ENCODE results near the gene RDH13. TPM values are rescaled to one million over a fixed set of nuclear protein-coding genes. Genes with fewer than 3 reads are reported as not detected.
"Not testable (repeated sequence)": the region's sequence is repeated elsewhere in the genome, so short reads cannot be mapped to it uniquely, and the experiment has no call there.

The RDH13 gene
- total RNA-seq, 1 donor from 2014 or later, result 10.9 TPM

DNA sequence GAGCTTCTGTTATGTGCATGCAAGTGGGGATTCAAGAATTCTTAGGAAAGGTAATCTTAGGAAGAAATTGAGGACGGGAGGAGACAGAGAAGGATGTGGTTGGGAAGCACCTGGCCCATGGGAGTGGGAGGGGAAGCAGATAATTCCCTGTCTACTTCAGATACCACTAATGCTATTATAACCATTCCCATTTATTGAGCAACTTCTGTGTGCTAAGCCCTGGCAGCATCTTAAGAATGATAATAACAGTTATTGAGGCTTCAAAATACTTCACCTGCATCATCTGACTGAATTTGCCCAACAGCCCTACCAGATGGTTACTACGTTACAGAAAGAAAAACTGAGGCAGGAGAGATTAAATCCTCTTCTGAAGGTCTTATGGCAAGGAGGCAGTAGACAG is 14.2 kb upstream of the RDH13 start:
- DNase-seq (ENCODE audit: low read depth in 2 of 2), result no peak

DNA sequence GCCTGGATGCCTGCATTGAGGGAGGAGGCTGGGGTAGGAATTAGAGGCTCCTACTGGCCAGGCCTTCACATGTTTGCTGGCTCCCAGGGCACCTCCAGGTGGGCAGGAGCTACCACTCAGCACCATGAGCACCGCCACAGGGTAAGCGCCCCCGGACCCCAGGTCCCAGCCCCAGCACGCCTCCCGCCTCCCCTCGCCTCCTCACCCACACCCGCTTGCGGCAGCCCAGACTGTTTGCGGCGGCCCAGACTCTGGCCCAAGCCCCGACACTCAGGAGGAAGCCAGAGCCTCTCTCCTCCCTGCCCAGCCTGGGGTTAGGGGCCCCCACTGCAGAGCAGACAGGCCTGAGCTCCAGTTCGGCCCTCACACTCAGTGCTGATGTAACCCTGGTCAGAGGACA is 13.4 kb upstream of the RDH13 start:
- no peak for DNase-seq (ENCODE audit: low read depth in 2 of 2)

DNA sequence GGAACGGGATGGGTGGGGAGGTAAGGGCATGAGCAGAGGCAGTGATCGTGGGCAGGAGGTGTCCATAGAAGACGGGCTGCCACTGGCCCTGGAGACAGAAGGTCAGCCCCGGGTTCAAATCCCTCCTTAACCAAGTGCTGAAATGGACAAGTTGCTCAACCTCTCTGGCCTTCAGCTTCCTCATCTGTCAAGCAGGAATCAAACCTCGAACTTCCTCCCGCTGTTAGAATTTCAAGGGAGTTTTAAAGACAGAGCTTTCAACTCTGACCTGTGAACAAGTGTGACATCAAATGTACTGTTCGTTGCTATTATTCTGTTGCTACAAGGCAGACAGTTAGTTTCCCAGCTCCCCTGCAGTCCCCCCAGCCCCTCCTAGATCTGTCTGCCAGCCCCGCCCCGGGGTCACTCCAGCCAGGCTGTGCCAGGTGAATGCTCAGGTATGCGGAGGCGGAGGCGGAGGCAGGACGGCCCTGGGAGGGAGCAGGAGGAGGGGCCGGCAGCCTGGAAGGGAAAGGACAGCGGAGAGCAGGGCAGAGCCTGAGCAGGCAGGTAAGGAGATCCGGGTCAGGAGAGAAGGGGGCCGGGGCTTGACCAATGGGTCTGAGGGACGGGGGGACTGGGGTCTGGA is 12.5 kb upstream of the RDH13 start, which contains the start of gene EPS8L1:
Gene EPS8L1 (plus strand): TSS at position 499 of the 628 bp plus-strand sequence. CDS start 576 bp downstream, outside the sequence.
- DNase-seq (ENCODE audit: low read depth in 2 of 2), result no peak

DNA sequence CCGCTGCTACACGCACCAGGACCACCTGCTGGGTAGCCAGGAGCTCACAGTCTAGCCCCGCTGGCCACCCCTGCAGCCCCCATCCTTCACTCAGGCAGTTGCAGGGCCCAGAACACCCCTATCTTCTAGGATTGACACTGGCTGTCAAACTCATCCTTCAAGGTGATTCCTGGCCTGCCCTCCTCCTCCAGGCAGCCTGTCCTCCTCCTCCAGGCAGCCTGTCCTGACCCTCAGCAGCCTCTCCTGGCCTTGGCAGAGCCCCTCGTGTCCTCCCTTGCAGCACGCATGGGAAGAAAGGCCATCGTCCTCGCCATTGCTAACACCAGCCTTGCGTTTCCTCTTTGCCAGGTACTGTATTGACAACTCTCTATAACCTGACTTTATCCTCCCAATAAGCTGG is 9.0 kb upstream of the RDH13 start:
- DNase-seq (ENCODE audit: low read depth in 2 of 2), result no peak

DNA sequence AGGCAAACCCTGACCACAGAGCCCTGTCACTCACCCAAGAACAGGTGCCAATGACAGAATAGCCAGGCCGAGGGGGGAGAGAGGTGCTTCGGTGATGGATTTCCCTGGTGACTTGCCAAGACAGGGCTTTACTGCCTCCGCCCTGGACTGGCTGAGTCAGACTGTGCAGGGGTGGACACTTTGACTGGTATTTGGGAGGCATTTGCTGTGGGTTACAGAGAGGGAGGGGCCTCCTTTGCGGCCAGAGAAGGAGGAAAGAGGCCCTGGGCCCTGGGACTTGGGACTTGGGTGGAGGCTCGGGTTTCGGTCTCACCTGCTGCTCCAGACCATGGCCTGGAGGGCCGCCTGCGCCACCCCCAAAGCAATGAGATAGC is 8.2 kb upstream of the RDH13 start:
- no peak for DNase-seq (ENCODE audit: low read depth in 2 of 2)

DNA sequence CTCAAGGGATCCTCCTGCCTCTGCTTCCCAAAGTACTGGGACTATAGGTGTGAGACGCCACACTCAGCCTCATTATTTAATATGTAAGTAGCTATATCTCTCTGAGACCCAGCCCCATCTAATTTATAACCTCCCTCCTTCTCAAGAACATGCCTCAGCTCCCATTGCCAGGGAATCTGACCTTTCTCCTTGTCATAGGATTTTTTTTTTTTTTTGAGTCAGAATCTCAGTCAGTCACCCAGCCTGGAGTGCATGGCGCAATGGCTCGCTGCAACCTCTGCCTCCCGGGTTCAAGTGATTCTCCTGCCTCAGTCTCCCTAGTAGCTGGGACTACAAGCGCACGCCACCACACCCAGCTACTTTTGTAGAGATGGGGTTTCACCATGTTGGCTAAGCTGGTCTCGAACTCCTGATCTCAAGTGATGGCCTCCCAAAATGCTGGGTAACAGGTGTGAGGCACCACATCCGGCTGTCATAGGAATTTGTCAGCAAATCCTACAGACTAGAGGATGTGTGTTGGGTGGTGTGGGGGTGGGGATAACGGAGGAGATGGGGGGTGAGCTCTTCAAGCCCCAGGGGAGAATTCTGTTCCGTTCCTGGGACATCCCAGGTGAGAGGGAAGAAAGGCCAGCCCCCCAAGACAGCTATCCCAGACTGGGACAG is 7.6 kb upstream of the RDH13 start:
- no peak for DNase-seq (ENCODE audit: low read depth in 2 of 2)

DNA sequence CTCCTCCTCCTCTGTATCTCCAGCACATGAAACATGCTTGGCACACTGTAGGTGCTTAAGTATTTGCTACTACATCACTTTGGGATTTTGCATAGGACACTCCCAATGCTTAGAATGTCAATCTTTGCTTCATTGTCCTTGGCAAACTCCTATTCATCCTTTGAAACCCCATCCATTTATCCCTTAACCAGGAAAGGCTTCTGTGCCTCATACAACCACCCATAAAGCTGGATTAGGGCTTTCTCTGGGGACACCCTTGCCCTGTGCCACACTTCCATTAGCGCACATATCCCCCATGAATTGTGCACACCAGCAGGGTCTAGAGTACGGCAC is 6.9 kb upstream of the RDH13 start:
- no peak for DNase-seq (ENCODE audit: low read depth in 2 of 2)

DNA sequence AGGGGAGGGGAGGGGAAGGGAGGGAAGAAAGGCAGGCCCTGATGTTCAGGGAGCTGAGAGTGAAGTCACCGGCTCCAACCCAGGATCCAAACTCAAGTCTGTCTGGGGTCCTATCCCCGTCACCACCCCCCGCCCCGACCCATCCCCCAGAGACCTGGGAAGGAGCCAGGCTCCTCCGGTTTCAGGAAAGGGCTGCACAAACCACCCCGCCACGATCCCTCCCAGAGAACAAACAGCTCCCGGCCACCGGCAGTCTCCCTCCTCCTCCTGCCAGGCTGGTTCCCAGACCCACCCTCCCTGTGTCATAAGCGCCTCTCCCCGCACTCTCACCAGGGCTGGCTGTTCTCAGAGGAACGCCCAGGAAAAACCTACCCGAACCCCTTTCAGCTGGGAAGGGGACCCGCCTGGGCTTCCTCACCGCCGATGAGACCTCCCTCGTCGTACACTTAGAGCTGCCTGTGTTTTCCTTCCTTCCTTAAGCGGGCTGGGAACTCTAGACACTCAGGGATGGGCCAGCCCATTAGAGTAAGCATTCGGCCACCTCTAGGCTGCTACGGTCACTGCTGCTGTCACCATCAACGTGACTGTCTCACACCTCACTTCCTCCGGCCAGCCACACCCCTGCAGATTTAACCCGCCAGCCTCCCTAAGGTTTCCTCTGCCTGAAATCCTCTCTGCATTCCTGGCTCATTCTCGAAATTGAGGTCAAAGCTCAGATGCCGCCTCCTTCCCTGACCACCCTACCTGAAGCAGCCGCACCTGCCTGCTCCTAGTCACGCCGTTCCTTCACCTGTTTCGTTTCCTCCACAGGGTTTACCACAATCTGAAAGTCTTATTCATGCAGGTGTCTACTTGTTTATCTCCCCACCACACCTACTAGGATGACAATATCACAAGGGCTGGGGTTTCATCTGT is 6.3 kb upstream of the RDH13 start:
- peak in 1 of 2 donors; percentile 29 for DNase-seq (ENCODE audit: low read depth in 2 of 2)

DNA sequence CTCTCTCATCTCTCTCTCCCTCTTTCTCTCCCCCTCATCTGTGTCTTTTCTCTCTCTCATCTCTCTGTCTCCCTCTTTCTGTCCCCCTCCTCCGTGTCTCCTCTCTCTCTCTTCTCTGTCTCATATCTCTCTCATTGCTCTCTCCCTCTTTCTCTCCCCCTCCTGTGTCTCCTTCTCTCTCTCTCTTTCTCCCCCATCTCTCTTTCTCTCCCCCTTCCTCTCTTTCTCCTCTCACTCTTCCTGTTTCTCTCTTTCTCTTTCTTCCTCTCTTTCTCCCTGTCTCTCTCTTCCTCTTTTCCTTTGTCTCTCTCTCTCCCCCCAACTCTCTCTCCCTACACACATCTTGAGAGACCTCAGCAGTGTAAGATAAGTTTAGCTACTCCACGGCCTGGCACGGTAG is 4.9 kb upstream of the RDH13 start:
- DNase-seq (ENCODE audit: low read depth in 2 of 2), result no peak

DNA sequence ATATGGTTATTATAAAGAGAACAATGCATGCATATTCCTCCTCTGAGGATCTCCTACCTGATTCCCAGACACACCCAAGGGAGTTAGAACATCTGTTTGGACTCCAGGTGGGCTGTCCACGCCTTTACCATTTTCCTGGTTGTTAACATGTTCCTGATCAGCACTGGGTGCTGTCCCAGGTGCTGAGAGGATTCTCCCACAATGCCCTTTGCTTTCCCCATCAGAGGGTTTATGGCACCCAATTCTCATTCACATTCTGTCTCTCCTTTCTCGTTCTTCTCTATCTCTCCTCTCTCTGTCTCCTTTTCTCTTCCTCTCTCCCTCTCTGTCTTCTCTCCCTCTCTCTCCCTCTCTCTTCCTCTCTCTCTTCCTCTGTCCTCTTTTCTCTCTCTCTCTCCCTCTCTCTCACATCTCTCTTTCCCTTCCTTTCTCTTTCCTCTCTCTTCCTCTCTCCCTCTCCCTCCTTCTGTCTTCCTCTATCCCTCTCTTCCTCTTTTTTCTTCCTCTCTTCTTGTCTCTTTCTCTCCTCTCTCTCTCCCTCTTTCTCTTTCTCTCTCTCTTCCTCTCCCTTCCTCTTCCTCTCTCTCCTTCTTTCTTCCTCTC is 3.3 kb upstream of the RDH13 start:
- no peak for DNase-seq (ENCODE audit: low read depth in 2 of 2)

DNA sequence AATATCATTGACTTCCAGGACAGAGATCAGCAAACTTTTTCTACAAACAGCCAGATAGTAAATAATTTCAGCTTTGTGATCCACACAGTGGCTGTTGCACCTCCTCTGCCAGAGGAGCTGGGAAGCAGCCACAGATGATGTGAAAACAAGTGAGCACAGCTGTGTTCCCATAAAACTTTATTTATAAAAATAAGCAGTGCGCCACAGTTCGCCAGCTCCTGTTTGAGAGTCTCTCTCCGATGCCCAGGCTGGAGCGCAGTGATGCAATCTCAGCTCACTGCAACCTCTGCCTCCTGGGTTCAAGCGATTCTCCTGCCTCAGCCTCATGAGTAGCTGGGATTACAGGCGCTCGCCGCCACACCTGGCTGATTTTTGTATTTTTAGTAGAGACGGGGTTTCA is 2.6 kb upstream of the RDH13 start:
- DNase-seq (ENCODE audit: low read depth in 2 of 2), result not testable (repeated sequence)

DNA sequence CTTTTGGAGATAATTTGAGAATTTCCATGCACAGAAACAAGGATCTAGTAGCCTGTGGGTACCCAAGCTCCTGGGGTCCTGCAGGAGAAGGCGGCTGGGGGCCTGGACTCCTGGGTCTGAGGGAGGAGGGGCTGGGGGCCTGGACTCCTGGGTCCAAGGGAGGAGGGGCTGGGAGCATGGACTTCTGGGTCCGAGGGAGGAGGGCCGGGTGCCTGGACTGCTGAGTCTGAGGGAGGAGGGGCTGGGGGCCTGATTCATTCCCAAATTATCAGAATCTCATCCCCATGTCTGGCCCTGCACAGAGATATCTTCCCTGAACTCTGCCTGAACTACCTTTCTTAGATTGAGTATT is 520 bp upstream of the RDH13 start:
- DNase-seq (ENCODE audit: low read depth in 2 of 2), result no peak

DNA sequence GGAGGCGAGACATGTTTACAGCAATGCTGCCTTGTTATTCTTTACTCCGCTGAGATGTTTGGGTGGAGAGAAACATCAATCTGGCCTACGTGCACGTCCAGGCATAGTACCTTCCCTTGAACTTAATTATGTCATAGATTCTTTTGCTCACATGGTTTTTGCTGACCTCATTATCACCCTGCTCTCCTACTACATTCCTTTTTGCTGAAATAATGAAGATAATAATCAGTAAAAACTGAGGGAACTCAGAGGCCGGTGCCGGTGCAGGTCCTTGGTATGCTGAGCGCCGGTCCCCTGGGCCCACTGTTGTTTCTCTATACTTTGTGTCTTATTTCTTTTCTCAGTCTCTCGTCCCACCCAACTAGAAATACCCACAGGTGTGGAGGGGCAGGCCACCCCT is 2.7 kb downstream of the RDH13 start:
- DNase-seq (ENCODE audit: low read depth in 2 of 2), result not testable (repeated sequence)

DNA sequence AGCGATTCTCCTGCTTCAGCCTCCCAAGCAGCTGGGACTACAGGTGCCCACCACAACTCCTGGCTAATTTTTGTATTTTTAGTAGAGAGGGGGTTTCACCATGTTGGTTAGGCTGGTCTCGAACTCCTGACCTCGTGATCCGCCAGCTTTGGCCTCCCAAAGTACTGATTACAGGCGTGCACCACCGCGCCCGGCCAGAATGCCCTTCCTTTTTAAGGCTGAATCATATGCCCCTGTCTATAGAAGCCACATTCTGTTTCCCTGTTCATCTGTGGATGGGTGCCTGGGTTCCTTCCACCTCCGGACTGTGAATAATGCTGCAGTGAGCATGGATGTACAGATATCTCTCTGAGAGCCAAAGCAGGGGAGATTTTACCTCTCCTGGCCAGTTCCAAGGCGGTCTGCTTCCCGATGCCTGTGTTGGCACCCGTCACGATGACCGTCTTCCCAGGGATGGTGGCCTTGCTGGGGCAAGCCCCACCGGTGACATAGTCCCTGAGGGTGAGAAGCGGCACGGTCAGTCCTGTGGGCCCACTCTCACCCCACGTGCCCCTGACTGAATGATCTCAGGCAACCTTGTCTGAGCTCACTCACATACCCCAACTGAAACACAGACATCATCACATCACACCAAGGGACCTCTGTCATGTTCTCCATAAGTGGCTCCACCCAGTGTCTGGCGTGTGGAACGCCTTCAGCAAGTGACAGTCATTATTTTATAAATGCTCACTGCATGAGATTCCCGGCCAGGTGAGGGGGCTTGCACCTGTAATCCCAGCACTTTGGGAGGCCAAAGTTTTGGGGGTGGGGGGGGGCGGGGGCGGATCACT is 4.0 kb downstream of the RDH13 start:
- no peak for DNase-seq (ENCODE audit: low read depth in 2 of 2)

DNA sequence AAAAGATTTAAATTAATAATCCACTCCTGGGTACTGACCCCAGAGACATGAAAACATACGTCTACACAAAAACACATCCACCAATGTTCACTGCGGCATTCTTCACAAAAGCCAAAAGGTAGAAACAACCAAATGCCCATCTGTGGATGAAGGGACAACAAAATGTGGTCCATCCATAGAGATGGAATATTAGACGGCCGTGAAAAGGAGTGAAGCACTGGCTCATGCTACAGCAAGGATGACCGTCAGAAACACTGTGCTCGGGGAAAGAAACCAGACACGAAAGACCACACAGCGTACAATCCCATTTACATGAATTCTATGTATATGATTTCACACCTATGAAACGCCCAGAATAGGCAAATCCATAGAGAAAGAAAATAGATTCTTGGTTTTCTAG is 6.1 kb downstream of the RDH13 start:
- DNase-seq (ENCODE audit: low read depth in 2 of 2), result no peak

DNA sequence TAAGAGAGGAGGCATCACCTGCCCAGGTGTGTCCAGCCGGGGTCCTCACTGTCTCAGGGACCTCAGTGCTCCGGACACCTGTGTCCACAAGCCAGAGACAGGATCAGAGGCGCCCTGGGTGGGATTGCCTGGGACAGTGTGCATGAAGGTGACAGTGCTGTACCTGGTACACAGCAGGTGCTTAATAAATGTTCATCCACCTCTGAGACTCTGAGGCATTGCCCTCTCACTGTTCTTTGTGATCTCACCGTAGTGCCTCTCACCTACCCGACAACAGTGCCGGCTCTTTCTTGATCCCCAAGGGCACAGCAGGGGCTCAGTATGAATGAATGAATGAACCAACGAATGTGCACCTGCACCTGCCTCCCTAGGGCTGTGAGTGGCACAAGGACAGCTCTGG is 9.2 kb downstream of the RDH13 start:
- no peak for DNase-seq (ENCODE audit: low read depth in 2 of 2)

DNA sequence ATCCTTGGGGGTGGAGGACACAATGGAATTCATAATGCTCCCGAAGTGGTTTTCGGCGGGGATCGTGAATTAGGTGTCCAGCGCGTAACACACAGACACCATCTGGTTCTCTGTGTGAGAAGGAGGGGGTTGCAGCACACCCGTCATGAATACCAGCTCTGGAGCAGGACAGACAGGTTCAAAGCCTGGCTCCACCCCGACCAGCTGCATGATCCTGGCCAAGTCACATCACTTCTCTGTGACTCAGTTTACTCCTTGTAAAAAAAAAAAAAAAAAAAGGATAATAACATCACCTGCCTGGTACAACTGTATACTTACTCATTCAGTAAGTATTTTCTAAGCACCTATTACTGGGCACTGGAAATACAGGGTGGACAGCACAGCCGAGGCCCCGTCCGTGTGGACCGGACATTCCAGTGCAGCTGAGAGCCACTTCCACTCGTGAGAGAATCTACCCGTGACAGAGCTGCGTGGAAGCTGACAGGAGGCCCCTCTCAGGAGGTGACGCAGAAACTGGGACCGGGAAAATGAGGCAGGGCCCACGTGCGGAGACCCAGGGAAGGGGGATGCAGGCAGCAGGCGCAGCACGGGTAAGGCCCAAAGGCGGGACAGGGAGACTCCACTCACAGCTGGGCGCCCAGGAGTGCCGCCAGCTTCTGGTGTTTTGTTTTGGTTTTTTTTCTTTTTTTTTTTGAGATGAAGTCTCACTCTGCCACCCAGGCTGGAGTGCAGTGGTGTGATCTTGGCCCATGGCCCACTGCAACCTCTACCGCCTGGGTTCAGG is 12.0 kb downstream of the RDH13 start:
- no peak for DNase-seq (ENCODE audit: low read depth in 2 of 2)

DNA sequence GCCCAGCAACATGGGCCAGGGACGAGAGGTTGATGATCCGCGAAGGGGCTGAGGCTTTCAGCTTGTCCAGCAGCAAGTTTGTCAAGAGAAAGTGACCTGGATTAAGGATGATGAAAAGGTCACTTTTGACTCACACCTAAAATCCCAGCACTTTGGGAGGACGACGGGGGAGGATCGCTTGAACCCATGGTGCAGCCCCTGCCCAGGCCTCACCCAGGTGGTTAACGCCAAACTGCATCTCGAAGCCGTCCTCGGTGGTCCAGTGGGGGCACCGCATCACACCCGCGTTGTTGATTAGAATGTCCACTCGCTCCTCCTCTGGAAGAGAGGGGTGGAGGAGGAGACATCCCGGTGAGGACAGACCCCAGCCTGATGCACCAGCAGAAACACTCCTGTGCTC is 14.5 kb downstream of the RDH13 start:
- DNase-seq (ENCODE audit: low read depth in 2 of 2), result no peak

DNA sequence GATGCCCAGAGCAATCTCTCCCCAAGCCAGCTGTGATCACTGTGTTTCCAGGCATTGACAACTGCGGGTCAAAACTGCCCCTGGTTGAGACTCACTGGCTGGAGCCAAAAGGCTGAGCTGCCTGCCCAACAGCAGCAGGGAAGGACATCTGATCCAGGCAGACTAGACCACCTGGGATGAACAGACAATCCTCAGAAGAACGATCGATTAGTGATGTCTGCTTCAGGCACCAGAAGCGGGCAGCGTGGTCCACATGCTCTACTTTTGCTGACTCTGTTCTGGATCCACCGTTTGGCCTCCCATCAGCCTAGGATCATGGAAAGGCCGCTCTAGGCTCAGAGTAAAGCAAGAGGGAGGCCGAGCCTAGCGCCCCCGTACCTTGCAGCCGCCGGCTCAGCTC is 15.0 kb downstream of the RDH13 start:
- no peak for DNase-seq (ENCODE audit: low read depth in 2 of 2)

DNA sequence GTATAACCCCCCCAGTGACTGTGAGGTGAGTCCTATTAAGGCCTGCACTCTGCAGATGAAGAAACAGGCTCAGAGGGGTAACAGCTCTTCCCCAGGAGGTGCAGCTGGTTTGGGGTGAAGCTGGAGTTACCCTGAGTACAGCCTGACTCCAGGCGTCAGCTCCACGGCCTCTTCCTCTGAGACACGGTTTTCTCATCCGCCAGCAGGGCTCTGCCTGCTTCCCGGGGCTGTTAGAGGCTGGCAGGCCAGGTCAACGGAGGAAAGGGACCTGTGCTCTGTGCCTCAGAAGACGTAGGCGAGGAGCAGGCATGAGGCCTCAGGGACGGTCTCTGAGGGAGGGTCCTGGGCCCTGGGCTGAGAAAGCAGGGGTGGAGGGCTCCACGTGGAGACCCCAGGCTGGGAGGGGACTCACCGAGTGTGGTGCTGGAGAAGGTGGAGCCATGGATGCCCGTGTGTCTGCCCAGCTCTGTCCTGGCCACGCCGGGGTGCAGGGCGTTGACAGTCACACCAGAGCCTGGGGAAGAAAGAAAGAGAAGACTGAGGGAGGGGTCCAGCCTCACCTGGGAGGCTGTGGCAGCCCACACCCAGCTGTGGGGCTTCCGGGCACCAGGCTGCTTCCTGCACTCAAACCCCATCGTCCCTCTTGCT is 15.8 kb downstream of the RDH13 start:
- DNase-seq (ENCODE audit: low read depth in 2 of 2), result no peak

Measured in dermis microvascular lymphatic vessel endothelial cell (primary cell).